GM19099 (cell line): ENCODE data around the gene ATP8A1.

Experiments used
- POLR2A ChIP-seq: IDR thresholded peaks from 3 replicates; pipeline ENCODE4 v1.6.1; 2011; ENCODE audit warnings: low read depth; ENCODE audit not compliant: insufficient read length; ENCODE audit errors: extremely low read depth

Gene ATP8A1

GRCh38 chr4:42655269-42655637, 1.7 kb downstream of the ATP8A1 start:
- TF ChIP-seq POLR2A, result no peak

GRCh38 chr4:42654631-42655268, 2.2 kb downstream of the ATP8A1 start:
- TF ChIP-seq POLR2A, result no peak

- no peak for TF ChIP-seq POLR2A
These were observed 3.0 kb downstream of the ATP8A1 start for GRCh38 chr4:42653626-42654560.

GRCh38 chr4:42649870-42650269, 7.0 kb downstream of the ATP8A1 start:
- TF ChIP-seq POLR2A, result no peak

GRCh38 chr4:42646999-42647541, 9.8 kb downstream of the ATP8A1 start:
- TF ChIP-seq POLR2A, result no peak

GRCh38 chr4:42646013-42646784, 10.7 kb downstream of the ATP8A1 start:
- TF ChIP-seq POLR2A, result no peak

GRCh38 chr4:42644897-42645296, 12.0 kb downstream of the ATP8A1 start:
- TF ChIP-seq POLR2A, result no peak

GRCh38 chr4:42643685-42644084, 13.2 kb downstream of the ATP8A1 start:
- peak; percentile 30 for TF ChIP-seq POLR2A

- TF ChIP-seq POLR2A, result no peak
These were observed 13.9 kb downstream of the ATP8A1 start for GRCh38 chr4:42642845-42643615.

- TF ChIP-seq POLR2A, result no peak
These were observed 14.7 kb downstream of the ATP8A1 start for GRCh38 chr4:42642101-42642797.

- TF ChIP-seq POLR2A, result no peak
These were observed 15.2 kb downstream of the ATP8A1 start for GRCh38 chr4:42641656-42642055.

- TF ChIP-seq POLR2A, result no peak
These were observed 15.7 kb downstream of the ATP8A1 start for GRCh38 chr4:42641161-42641560.

GRCh38 chr4:42640613-42641012, 16.3 kb downstream of the ATP8A1 start:
- peak; percentile 34 for TF ChIP-seq POLR2A

- TF ChIP-seq POLR2A, result peak; percentile 24
These were observed 17.9 kb downstream of the ATP8A1 start for GRCh38 chr4:42638993-42639392.
